ENCODE results near the gene TRIM27.

DNA sequence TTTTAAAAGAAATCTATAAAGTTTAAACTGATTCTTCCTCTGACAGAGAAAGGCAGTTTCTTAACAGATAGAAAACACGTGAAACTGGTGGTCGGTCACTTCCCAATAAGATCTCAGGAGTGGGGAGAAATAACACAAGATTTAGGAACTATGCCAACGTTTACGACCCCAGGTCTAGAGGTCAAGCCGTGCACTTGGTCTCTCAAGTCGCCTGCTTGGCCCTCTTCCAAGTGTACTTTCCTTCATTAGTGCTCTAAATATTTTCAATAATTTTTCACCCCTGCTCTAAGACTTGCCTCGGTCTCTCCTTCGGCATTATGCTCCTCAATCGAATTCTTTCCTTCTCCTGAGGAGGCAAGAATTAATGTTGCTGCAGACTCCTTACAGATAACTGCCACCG lies 61.7 kb downstream of the TRIM27 start:
- no peak for TF ChIP-seq TAF1 (conservative IDR thresholded peaks at IDR 0.05)
- TF ChIP-seq RAD21 (IDR thresholded peaks at IDR 0.05), result no peak
- TF ChIP-seq, protein P1, sequence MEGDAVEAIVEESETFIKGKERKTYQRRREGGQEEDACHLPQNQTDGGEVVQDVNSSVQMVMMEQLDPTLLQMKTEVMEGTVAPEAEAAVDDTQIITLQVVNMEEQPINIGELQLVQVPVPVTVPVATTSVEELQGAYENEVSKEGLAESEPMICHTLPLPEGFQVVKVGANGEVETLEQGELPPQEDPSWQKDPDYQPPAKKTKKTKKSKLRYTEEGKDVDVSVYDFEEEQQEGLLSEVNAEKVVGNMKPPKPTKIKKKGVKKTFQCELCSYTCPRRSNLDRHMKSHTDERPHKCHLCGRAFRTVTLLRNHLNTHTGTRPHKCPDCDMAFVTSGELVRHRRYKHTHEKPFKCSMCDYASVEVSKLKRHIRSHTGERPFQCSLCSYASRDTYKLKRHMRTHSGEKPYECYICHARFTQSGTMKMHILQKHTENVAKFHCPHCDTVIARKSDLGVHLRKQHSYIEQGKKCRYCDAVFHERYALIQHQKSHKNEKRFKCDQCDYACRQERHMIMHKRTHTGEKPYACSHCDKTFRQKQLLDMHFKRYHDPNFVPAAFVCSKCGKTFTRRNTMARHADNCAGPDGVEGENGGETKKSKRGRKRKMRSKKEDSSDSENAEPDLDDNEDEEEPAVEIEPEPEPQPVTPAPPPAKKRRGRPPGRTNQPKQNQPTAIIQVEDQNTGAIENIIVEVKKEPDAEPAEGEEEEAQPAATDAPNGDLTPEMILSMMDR (IDR thresholded peaks at IDR 0.05; ENCODE audit: low read depth, low read length, missing input control), result no peak
- TF ChIP-seq, protein P2, sequence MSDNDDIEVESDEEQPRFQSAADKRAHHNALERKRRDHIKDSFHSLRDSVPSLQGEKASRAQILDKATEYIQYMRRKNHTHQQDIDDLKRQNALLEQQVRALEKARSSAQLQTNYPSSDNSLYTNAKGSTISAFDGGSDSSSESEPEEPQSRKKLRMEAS (IDR thresholded peaks at IDR 0.05), result no peak
